Fibroblast of mammary gland (primary cell): ENCODE results near the gene SMLR1.

ENCODE experiments used
- DNase-seq: peaks from one replicate; pipeline ENCODE4 v3.0.0-alpha.2; 2010; ENCODE audit warnings: low read depth
- H3K4me3 ChIP-seq: 2 replicates; pipeline ENCODE4 v1.5.1; 2011; ENCODE audit warnings: low read depth, mild to moderate bottlenecking, low read length, moderate library complexity; ENCODE audit not compliant: control insufficient read depth
- TF ChIP-seq, protein P1 (sequence below): conservative IDR thresholded peaks from 2 replicates; pipeline ENCODE4 v1.5.1; 2011; ENCODE audit warnings: low read depth, low read length, inconsistent platforms; ENCODE audit not compliant: control insufficient read depth, insufficient read depth

Gene SMLR1

DNA sequence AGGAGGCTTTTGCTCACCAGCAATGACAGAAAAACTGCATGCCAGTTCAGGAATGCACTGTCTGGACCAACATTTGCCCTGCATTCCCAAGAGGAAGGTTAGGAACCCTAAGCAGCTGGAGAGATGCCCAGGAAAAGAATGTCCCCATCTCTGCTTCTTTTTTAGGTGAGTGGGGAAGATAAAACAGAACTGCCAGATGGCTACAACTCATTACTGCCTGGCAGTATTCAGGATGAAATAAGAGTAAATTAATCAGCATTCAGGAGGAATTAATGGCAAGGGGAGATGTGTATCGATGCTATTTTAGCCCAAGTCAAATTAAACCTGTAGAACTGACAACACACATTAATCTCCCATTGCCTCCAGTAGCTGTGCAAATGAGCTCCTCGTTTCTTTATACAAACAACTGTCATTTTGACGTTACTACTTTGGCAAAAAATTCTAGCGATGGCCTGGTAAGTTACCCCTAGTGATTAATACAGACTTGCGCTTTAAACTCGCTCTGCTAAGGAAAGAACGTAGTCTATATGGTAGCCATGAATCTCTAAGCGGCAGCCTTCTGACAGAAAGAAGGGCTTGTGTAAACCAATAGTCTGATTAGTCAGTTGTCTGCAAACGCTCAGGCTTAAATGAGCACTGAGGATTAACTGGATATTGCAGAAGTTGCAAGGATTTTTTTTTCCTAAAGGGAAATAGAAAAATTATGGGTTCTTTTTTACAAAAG lies 16.7 kb upstream of the SMLR1 start:
- DNase-seq: no peak
- TF ChIP-seq, protein P1, sequence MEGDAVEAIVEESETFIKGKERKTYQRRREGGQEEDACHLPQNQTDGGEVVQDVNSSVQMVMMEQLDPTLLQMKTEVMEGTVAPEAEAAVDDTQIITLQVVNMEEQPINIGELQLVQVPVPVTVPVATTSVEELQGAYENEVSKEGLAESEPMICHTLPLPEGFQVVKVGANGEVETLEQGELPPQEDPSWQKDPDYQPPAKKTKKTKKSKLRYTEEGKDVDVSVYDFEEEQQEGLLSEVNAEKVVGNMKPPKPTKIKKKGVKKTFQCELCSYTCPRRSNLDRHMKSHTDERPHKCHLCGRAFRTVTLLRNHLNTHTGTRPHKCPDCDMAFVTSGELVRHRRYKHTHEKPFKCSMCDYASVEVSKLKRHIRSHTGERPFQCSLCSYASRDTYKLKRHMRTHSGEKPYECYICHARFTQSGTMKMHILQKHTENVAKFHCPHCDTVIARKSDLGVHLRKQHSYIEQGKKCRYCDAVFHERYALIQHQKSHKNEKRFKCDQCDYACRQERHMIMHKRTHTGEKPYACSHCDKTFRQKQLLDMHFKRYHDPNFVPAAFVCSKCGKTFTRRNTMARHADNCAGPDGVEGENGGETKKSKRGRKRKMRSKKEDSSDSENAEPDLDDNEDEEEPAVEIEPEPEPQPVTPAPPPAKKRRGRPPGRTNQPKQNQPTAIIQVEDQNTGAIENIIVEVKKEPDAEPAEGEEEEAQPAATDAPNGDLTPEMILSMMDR: no peak
- H3K4me3 ChIP-seq: no peak overlapping the region

DNA sequence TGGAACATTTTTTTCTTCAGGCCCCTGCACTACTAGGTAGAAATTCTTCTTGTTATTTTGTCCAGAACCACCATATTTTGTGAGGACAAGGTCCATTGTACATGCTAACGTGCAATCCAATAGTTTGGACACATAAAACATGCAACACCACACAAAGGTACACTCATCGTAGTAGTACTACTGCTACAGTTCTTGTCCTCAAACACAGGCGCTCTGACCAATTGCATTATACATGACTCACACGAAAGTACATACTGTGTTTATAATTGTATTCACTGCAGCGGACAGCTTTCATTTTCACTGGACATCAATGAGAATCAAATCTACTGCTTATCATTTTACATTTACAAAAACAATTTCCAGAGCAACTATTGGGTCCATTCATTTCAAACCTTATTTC lies 15.3 kb upstream of the SMLR1 start:
- no peak overlapping the region for H3K4me3 ChIP-seq
- TF ChIP-seq, protein P1: no peak
- peak; percentile 12 for DNase-seq

DNA sequence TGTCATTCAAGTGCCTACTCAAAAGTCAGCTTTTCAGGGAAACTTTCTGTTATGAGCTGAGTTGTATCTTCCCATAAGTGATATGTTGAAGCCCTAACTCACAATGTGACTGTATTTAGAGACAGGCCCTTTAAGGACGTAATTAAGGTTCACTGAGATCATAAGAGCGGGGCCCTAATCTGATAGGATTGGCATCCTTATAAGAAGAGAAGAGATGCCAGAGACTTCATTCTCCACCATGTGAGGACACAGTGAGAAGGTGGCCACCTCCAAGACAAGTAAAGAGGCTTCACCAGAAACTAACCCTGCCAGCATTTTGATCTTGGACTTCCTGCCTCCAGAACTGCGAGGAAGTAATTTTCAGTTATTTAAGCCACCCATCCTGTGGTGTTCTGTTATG lies 12.7 kb upstream of the SMLR1 start:
- no peak overlapping the region for H3K4me3 ChIP-seq
- no peak for DNase-seq
- TF ChIP-seq, protein P1: no peak

DNA sequence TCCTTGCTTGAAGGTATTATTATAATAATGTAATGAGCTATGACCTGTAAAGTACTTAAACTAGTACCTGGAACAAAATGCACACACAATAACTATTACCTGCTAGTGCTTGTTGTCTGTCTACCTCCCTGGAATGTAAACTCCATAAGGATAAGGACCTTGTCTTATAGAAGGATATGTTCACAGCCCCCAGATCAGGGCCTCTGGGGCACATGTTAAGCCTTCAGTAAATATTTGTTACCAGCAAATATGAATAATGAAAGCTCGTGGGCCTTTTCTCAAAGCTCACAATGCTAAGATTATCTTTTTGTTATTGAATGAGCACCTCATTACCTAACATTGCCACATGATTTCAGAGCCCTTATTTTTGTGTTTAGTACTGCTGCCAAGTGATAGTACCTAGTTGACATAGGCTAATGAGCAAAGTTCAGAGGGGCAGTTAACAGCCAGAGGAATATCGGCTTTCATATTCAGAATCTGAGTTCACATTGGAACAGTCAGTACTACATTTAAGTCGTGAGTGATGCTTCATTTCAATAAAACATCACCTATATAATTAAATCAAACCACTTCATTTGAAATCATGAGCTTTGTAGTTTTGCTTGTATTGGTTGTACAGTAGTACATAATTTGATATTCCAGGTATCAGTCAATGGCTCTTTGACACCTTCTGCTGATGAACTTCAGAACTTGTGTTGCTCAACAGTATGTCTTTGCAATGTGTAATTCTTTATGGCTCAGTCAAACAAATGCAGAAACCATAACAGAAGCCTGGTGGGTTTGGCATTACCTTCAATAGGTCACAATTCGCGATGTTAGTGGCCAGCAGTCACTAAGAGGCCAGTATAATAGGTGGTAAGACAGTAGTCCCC lies 11.8 kb upstream of the SMLR1 start:
- DNase-seq: no peak
- TF ChIP-seq, protein P1: no peak

DNA sequence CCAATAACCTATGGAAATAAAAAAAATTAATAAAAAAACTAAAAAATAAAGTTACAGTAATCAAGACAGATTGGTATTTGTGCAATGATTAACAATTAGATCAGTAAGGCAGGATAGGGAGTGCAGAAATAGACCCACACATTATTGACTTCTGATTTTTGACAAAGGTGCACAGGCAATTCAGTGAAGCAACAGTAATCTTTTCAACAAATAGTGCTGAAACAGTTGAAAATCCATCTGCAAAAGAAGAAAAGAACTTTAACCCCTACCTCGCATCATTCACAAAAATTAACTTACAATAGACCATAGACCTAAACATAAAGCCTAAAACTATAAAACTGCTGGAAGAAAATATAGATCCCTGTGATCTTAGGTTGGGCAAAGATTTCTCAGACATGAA lies 4.5 kb upstream of the SMLR1 start:
- no peak overlapping the region for H3K4me3 ChIP-seq
- TF ChIP-seq, protein P1: no peak
- no peak for DNase-seq

More for the DNA sequence above, 11.8 kb upstream of the SMLR1 start:
- H3K4me3 ChIP-seq: no peak overlapping the region

DNA sequence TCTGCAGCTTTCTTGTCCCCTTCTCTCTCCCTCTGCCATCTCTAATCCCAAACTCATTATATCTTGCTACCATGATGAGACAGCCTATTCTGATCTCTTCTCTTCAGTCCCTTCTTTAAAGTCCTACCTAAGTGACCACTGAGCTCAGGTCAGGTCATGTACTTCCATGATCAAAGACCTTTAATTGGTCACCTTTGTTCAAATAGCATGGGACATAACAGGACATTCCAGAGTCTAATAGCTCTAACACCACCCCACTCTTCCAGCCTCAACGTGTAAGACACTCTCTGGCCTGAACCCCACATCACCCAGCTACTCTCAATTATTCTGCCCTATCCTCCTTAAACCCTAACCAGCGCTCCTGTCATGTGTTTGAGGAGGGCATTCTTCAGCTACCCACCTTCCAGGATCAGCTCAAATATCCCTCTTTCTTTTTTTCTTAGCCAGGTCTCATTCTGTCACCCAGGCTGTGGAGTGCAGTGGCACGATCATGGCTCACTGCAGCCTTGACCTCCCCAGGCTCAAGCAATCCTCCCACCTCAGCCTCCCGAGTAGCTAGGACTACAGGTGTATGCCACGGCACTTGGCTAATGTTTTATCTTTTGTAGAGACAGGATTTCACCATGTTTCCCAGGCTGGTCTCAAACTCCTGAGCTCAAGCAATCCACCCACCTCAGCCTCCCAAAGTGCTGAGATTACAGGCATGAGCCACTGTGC lies 2.1 kb upstream of the SMLR1 start:
- TF ChIP-seq, protein P1: no peak
- no peak for DNase-seq
- H3K4me3 ChIP-seq: no peak overlapping the region
